HG02642 (cell line): Measurements from ENCODE around the gene SLC25A27.
A peak's percentile ranks its signal among the peaks of the same experiment; 100 is the strongest.
"Not testable (repeated sequence)": the region's sequence is repeated elsewhere in the genome, so short reads cannot be mapped to it uniquely, and the experiment has no call there.

Experiments used
- ATAC-seq: cut with Tn5 transposase; IDR thresholded peaks from one replicate; pipeline ENCODE4 v1.9.1; 2021; ENCODE audit warnings: mild to moderate bottlenecking; ENCODE audit not compliant: unreplicated experiment, poor library complexity

SLC25A27 gene

GRCh38 chr6:46652603-46653438 lies at the start of gene SLC25A27, which contains the start of gene CYP39A1:
SLC25A27 (plus strand) TSS chr6:46652975; CDS start chr6:46653193, 218 bp downstream.
CYP39A1 (minus strand) TSS chr6:46652818; CDS start chr6:46652582, 236 bp downstream.
- peak; percentile 100 for ATAC-seq

GRCh38 chr6:46605091-46605797 lies 47.5 kb upstream of the SLC25A27 start:
- no peak for ATAC-seq

- no peak for ATAC-seq
Measured at GRCh38 chr6:46606338-46606737, 46.4 kb upstream of the SLC25A27 start.

- ATAC-seq: no peak
Measured at GRCh38 chr6:46610862-46611553, 41.8 kb upstream of the SLC25A27 start.

- no peak for ATAC-seq
Measured at GRCh38 chr6:46612645-46613044, 40.1 kb upstream of the SLC25A27 start.

DNA sequence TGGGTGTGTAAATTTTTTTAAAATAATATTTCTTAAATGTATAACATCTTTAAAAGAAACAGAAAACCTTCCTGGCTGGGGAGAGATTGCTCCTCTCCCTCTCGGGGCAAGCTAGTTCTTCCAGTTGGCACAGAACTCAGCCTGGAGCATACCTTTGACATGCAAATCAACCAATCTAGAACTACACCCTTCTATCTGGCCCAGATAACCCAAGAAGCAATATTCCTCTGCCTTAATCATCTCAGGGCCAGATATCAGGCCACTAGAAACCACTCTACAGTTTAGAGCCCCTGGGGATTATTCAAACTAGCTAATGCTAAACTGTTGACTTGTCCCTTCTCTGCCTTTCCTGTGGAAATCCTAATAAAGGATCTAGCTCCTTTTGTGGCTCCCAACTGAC lies 34.0 kb upstream of the SLC25A27 start:
- no peak for ATAC-seq

- ATAC-seq: peak; percentile 59
Measured at GRCh38 chr6:46626228-46626909, 26.4 kb upstream of the SLC25A27 start.

- no peak for ATAC-seq
Measured at GRCh38 chr6:46626976-46627375, 25.8 kb upstream of the SLC25A27 start.

DNA sequence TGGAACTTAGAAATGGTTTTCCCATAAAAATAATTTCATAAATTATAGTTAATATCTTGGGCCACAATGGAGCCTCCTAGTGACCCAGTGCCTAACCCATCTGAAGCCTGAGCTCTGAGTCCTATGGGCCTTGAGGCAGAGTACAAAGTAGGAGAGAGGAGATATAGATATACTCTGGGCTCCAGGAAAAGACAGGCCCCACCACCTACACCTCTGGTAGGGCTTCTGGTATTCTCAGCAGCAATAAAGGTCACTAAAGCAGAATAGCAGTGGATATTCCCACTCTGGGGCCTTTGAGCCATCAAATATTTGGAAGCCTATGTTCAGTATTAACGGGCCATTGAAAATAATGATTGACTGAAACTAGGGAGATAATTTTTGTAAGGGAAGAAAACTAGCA lies 24.3 kb upstream of the SLC25A27 start:
- no peak for ATAC-seq

- ATAC-seq: no peak
Measured at GRCh38 chr6:46628976-46629375, 23.8 kb upstream of the SLC25A27 start.

DNA sequence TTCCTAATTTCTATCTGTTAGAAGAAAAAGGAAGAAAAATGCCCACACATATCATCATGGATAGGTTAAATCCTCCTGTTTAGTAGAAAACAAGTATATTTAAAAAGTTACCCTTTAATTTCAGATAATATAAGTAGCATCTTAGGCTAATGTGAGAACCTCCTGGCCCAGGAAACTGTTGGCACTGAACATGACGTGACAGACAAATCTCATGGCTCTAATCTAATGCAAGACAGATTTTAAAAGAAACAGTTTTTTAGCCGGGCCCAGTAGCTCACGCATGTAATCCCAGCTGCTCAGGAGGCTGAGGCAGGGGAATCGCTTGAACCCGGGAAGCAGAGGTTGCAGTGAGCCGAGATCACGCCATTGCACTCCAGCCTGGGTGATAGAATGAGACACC lies 23.1 kb upstream of the SLC25A27 start:
- no peak for ATAC-seq

GRCh38 chr6:46632053-46632452 lies 20.7 kb upstream of the SLC25A27 start:
- ATAC-seq: no peak

GRCh38 chr6:46635462-46635861 lies 17.3 kb upstream of the SLC25A27 start:
- no peak for ATAC-seq

DNA sequence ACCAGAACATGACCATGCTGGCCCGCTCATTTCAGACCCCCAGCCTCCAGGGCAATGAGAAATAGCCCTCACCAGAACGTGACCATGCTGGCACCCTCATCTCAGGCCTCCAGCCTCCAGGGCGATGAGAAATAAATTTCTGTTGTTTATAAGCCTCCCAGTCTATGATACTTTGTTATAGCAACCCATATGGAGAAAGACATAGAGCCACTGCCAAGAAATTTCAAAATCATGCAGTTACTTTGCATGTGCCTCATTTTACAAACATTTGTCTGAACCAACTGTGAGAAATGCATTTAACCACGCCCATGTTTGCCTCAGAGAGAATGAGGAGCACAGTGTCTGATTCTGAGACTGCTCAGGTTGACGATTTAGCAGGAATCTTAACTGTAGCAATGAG lies 15.6 kb upstream of the SLC25A27 start:
- no peak for ATAC-seq

- ATAC-seq: no peak
Measured at GRCh38 chr6:46637933-46638332, 14.8 kb upstream of the SLC25A27 start.

- no peak for ATAC-seq
Measured at GRCh38 chr6:46638650-46639049, 14.1 kb upstream of the SLC25A27 start.

GRCh38 chr6:46642928-46643751 lies 9.6 kb upstream of the SLC25A27 start:
- ATAC-seq: no peak

DNA sequence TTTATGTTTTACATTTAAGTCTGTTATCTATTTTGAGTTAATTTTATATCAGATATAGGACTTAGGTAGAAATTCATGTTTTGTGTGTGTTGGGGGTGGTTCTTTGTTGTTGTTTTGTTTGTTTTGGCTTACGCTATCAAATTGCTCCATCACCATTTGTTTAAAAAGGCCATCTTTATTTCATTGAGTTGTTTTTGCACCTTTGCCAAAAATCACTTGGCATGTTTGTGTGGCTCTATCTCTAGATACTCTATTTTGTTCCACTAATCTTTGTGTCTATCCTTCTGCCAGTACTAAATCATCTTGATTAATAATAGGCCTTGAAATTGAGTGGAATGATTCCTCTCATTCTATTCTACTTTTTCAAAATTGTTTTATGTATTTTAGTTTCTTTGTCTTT lies 7.5 kb upstream of the SLC25A27 start:
- ATAC-seq: no peak

GRCh38 chr6:46648108-46648507 lies 4.7 kb upstream of the SLC25A27 start:
- ATAC-seq: not testable (repeated sequence)
